GM23248 (cell line): Measurements from ENCODE around the gene SLC15A4. TPM values are rescaled to one million over a fixed set of nuclear protein-coding genes. Genes with fewer than 3 reads are reported as not detected.
"Not testable (repeated sequence)": the region's sequence is repeated elsewhere in the genome, so short reads cannot be mapped to it uniquely, and the experiment has no call there.

Experiments
- DNase-seq: peaks from one replicate; pipeline ENCODE4 v3.0.0-alpha.2; 2015
- H2AFZ ChIP-seq: fragments of 200-600 bp; sonication (generic); 2 replicates; pipeline ENCODE4 v1.6.1; 2016; ENCODE audit warnings: antibody characterized with exemption
- H3F3A ChIP-seq: fragments of 200-600 bp; sonication (generic); 2 replicates; pipeline ENCODE4 v1.6.1; 2016; ENCODE audit warnings: mild to moderate bottlenecking, antibody characterized with exemption, mixed run types; ENCODE audit not compliant: insufficient read depth
- H3K27ac ChIP-seq: fragments of 200-600 bp; sonication (generic); 2 replicates; pipeline ENCODE4 v1.5.1; 2016; ENCODE audit warnings: mild to moderate bottlenecking
- H3K27me3 ChIP-seq: fragments of 200-600 bp; sonication (generic); replicated peaks from 2 replicates; pipeline ENCODE4 v1.6.1; 2016; ENCODE audit warnings: mild to moderate bottlenecking; ENCODE audit not compliant: insufficient read depth
- H3K36me3 ChIP-seq: fragments of 200-600 bp; sonication (generic); 2 replicates; pipeline ENCODE4 v1.6.1; 2016; ENCODE audit warnings: low read depth, mild to moderate bottlenecking
- H3K4me1 ChIP-seq: fragments of 200-600 bp; sonication (generic); 2 replicates; pipeline ENCODE4 v1.6.1; 2016; ENCODE audit warnings: mild to moderate bottlenecking; ENCODE audit not compliant: insufficient read depth
- H3K4me2 ChIP-seq: fragments of 200-600 bp; sonication (generic); one replicate; pipeline ENCODE4 v1.6.1; 2016; ENCODE audit warnings: mild to moderate bottlenecking; ENCODE audit not compliant: unreplicated experiment
- H3K4me3 ChIP-seq: fragments of 200-600 bp; sonication (generic); 2 replicates; pipeline ENCODE4 v1.5.1; 2016; ENCODE audit warnings: mild to moderate bottlenecking
- H3K79me2 ChIP-seq: fragments of 200-600 bp; sonication (generic); 2 replicates; pipeline ENCODE4 v1.6.1; 2016; ENCODE audit warnings: mild to moderate bottlenecking; ENCODE audit not compliant: insufficient read depth
- H3K9ac ChIP-seq: fragments of 200-600 bp; sonication (generic); 2 replicates; pipeline ENCODE4 v1.6.1; 2016; ENCODE audit warnings: mild to moderate bottlenecking
- H3K9me2 ChIP-seq: fragments of 200-600 bp; sonication (generic); 2 replicates; pipeline ENCODE4 v1.6.1; 2016; ENCODE audit warnings: mixed run types, mild to moderate bottlenecking, moderate library complexity; ENCODE audit not compliant: insufficient read depth
- H3K9me3 ChIP-seq: fragments of 200-600 bp; sonication (generic); one replicate; pipeline ENCODE4 v1.6.1; 2017; ENCODE audit warnings: low read depth
- H4K20me1 ChIP-seq: fragments of 200-600 bp; sonication (generic); 2 replicates; pipeline ENCODE4 v1.6.0; 2016; ENCODE audit not compliant: insufficient read depth
- EZH2 ChIP-seq: fragments of 200-600 bp; sonication (generic); IDR thresholded peaks from 2 replicates; pipeline ENCODE4 v1.6.1; 2018; ENCODE audit warnings: antibody characterized with exemption, mild to moderate bottlenecking; ENCODE audit not compliant: insufficient read depth, poor library complexity, severe bottlenecking
- EZH2phosphoT487 ChIP-seq: fragments of 200-600 bp; sonication (generic); IDR thresholded peaks from 2 replicates; pipeline ENCODE4 v1.6.1; 2018; ENCODE audit warnings: antibody characterized with exemption, moderate library complexity, mild to moderate bottlenecking, low read depth; ENCODE audit not compliant: insufficient read depth
- whole genome bisulfite sequencing, 2 experiments: methylation state at CpG; one replicate each; pipeline ENCODE4 v1.1.6; 2015 to 2017; ENCODE audit warnings: low lambda C conversion rate in 2 of 2, low coverage in 1 of 2; ENCODE audit errors: missing lambda C conversion rate in 2 of 2; 5-methylcytosine and 5-hydroxymethylcytosine counted together
- in situ Hi-C: fragments of 300-500 bp; cut with MboI; formaldehyde crosslinking; loops from 2 replicates; pipeline ENCODE4 v1.15.0; 2020
- polyA plus RNA-seq: library from polyadenylated mRNA; unstranded; fragments of >200 nt; fragmentation: Nextera tagmentation; extraction: Ambion mirVana; gene quantifications from 2 replicates; pipeline ENCODE4 v1.2.1, GENCODE V29; 2016
- total RNA-seq: library from RNA; depleted of rRNA; stranded (reverse); fragments of >200 nt; shearing (Covaris generic); gene quantifications from 2 replicates; pipeline ENCODE4 v1.2.3, GENCODE V29; 2014

The SLC15A4 gene
- total and polyA plus RNA-seq, 2 experiments from 2014 or later, result 5.7 to 50.3 TPM

DNA sequence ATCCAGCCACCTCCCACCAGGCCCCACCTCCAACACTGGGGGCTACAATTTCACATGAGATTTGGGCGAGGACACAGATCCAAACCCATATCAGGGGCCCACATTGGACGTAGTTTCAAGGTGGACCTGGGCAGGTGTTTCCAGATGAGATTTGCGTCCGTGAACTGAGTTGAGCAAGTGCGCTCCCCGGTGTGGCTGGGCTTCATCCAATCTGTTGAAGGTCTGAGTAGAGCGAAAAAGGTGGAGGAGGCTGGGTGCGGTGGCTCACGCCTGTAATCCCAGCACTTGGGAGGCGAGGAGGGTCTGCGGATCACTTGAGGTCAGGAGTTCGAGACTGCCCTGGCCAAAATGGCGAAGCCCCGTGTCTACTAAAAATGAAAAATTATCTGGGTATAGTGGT is 24.6 kb upstream of the SLC15A4 start:
- WGBS, 2 experiments, result 71 to 72% methylated on average over 14 of the region's 14 CpGs
- H3K9me3 ChIP-seq, result no peaks in the 10 kb centered on the region

GRCh38 chr12:128846671-128847070 is 22.9 kb upstream of the SLC15A4 start:
- H3K4me2 ChIP-seq, H3K9me3 ChIP-seq, H3K27me3 ChIP-seq, H3K9ac ChIP-seq, H4K20me1 ChIP-seq, H3K4me1 ChIP-seq, H3K36me3 ChIP-seq, DNase-seq, H3F3A ChIP-seq, H2AFZ ChIP-seq, H3K79me2 ChIP-seq, H3K27ac ChIP-seq, in situ Hi-C loops, H3K9me2 ChIP-seq, H3K4me3 ChIP-seq: not testable (repeated sequence)
- WGBS, 2 experiments, result 55 to 83% methylated on average over 4 to 27 of the region's 27 CpGs

More for the DNA sequence above, 24.6 kb upstream of the SLC15A4 start:
- H3K9me2 ChIP-seq, result no peaks in the 10 kb centered on the region
- H3K4me3 ChIP-seq, result no peak overlapping the region
- H3K79me2 ChIP-seq, result no peaks in the 10 kb centered on the region
- DNase-seq, result no peak
- H3K27ac ChIP-seq, result no peak overlapping the region
- no peak overlapping the region for H3K4me2 ChIP-seq
- H3K36me3 ChIP-seq, result no peaks in the 10 kb centered on the region
- no peak overlapping the region for H3K9ac ChIP-seq
- H4K20me1 ChIP-seq, result no peaks in the 10 kb centered on the region
- no peaks in the 10 kb centered on the region for H3K4me1 ChIP-seq
- in situ Hi-C loops, result no loop called here
- no peak overlapping the region for H2AFZ ChIP-seq
- no peaks in the 10 kb centered on the region for H3K27me3 ChIP-seq
- TF ChIP-seq EZH2phosphoT487, result no peak
- TF ChIP-seq EZH2, result no peak
- no peaks in the 10 kb centered on the region for H3F3A ChIP-seq

DNA sequence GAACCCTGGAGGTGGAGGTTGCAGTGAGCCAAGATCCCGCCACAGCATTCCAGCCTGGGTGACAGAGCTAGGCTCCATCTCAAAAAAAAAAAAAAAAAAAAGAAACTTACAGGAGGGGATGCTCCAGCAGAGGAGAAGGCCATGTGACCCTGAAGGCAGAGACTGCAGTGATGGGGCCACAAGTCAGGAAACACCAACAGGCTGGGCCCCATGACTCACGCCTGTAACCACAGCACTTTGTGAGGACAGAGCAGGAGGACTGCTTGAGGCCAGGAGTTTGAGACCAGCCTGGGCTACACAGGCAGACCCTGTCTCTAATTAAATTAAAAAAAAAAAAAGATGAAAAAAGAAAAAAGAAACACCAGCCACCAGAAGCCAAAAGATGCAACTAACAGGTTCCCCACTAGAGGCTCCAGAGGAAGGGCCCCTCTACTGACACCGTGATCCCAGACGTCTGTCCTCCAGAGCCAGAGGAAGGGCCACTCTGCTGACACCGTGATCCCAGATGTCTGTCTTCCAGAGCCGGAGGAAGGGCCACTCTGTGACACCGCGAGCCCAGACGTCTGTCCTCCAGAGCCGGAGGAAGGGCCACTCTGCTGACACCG is 20.4 kb upstream of the SLC15A4 start:
- Histone ChIP-seq H3K79me2 (no peaks in the 10 kb centered on the region), H3K36me3 (no peaks in the 10 kb centered on the region), H3F3A (no peaks in the 10 kb centered on the region), H3K4me2 (no peak overlapping the region), H3K9me3 (no peaks in the 10 kb centered on the region), H3K9me2 (no peaks in the 10 kb centered on the region), H3K4me1 (no peaks in the 10 kb centered on the region), H3K4me3 (no peak overlapping the region), H3K9ac (no peak overlapping the region), H3K27ac (no peak overlapping the region), H3K27me3 (no peaks in the 10 kb centered on the region), H4K20me1 (no peaks in the 10 kb centered on the region), H2AFZ (no peak overlapping the region)
- WGBS, 2 experiments, result 18 to 34% methylated on average over 9 to 11 of the region's 11 CpGs
- no peak for DNase-seq
- TF ChIP-seq EZH2, result no peak
- no peak for TF ChIP-seq EZH2phosphoT487
- in situ Hi-C loops, result no loop called here

- Histone ChIP-seq H3K4me1 (no peaks in the 10 kb centered on the region), H3K9ac (no peak overlapping the region), H4K20me1 (no peaks in the 10 kb centered on the region), H3K27ac (no peak overlapping the region), H3K27me3 (no peaks in the 10 kb centered on the region), H3K4me2 (no peak overlapping the region), H3K9me3 (no peaks in the 10 kb centered on the region), H3K9me2 (no peaks in the 10 kb centered on the region), H3K4me3 (no peak overlapping the region), H3K79me2 (no peaks in the 10 kb centered on the region), H2AFZ (no peak overlapping the region), H3K36me3 (no peaks in the 10 kb centered on the region), H3F3A (no peaks in the 10 kb centered on the region)
- WGBS, 2 experiments, result 22 to 23% methylated on average over 4 of the region's 4 CpGs
- in situ Hi-C loops, result no loop called here
- TF ChIP-seq EZH2, result no peak
- no peak for TF ChIP-seq EZH2phosphoT487
- DNase-seq, result no peak
Measured at GRCh38 chr12:128843538-128843937, 19.8 kb upstream of the SLC15A4 start.

DNA sequence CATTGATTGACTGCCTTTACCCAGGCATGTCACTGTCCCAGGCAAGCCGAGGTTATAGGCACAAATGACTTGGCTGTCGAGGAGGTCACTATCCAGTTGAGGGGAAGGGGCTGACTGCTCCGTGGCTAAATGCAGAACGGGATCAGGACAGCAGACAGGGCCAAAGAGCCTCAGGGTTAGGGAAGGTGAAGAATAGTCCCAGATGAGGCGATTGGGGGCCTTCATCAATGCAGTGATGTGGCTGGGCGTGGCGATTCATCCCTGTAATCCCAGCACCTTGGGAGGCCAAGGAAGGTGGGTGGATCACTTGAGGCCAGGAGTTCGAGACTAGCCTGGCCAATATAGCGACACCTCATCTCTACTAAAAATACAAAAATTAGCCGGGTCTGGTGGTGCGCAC is 18.8 kb upstream of the SLC15A4 start:
- H3K9me3 ChIP-seq, result no peaks in the 10 kb centered on the region
- DNase-seq, result no peak
- no peaks in the 10 kb centered on the region for H3K4me1 ChIP-seq
- H3K27me3 ChIP-seq, result no peaks in the 10 kb centered on the region
- no peaks in the 10 kb centered on the region for H3K79me2 ChIP-seq
- 43 to 46% methylated on average over 11 of the region's 11 CpGs for WGBS, 2 experiments
- H4K20me1 ChIP-seq, result no peaks in the 10 kb centered on the region
- no peaks in the 10 kb centered on the region for H3K36me3 ChIP-seq
- H3K9ac ChIP-seq, result no peak overlapping the region
- in situ Hi-C loops, result no loop called here
- no peak overlapping the region for H2AFZ ChIP-seq
- no peaks in the 10 kb centered on the region for H3K9me2 ChIP-seq
- H3K4me3 ChIP-seq, result no peak overlapping the region
- no peaks in the 10 kb centered on the region for H3F3A ChIP-seq
- TF ChIP-seq EZH2phosphoT487, result no peak
- no peak for TF ChIP-seq EZH2
- no peak overlapping the region for H3K4me2 ChIP-seq
- H3K27ac ChIP-seq, result no peak overlapping the region
